ENCODE measurements around the gene TLK2. TPM values are rescaled to one million over a fixed set of nuclear protein-coding genes. Genes with fewer than 3 reads are reported as not detected.
A peak's percentile ranks its signal among the peaks of the same experiment; 100 is the strongest.

The TLK2 gene
- total RNA-seq, 3 donors from 2014 or later (not counting 1 experiment from before 2014, with no cell fraction given), result 63.8 to 77.2 (median 68.2) TPM

DNA sequence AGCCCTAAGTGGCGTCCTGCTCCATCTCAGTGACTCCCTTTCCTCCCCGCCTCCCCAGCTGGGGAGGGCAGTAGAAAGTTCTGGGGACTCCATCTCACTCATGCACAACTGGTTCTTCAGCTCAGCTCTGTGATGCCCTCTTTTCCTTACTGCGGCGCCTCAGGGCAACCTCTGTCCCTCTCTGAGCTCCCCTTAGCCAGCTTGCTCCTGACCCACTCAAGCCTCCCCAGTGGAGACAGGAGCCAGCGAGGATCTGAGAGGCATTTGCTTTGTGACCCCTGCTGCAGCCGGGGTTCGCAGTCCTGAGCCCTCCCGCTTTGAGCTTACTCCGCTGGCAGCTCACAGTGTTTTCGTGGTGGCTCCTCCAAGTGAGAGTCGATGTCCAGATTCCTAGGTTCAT lies 142.6 kb downstream of the TLK2 start:
- H3K9me3 Mint-ChIP-seq, result no peaks in the 10 kb centered on the region
- no peaks in the 10 kb centered on the region for H3K36me3 Mint-ChIP-seq
- peaks cover 2% of the 10 kb centered on the region for H3K36me3 ChIP-seq (ENCODE audit: control insufficient read depth, insufficient read depth, low read length)
- no peaks in the 10 kb centered on the region for H3K4me1 ChIP-seq (ENCODE audit: control insufficient read depth, insufficient read depth, low read length)
- no peak for DNase-seq
- intact Hi-C loops (cut with micrococcal nuclease), result no loop called here
- 93% methylated on average over 11 of the region's 11 CpGs for WGBS (ENCODE audit: insufficient coverage)
- H3K4me3 Mint-ChIP-seq, result no peak overlapping the region
- no peak for ATAC-seq
- H3K27ac Mint-ChIP-seq, result no peak overlapping the region
- no peaks in the 10 kb centered on the region for H3K9me3 ChIP-seq (ENCODE audit: control insufficient read depth, insufficient read depth, low read length)
- no peaks in the 10 kb centered on the region for H3K4me1 Mint-ChIP-seq
- no peak overlapping the region for H3K4me3 ChIP-seq (ENCODE audit: low read length)
- H3K27ac ChIP-seq (ENCODE audit: low read length), result no peak overlapping the region
- TF ChIP-seq, protein P1, sequence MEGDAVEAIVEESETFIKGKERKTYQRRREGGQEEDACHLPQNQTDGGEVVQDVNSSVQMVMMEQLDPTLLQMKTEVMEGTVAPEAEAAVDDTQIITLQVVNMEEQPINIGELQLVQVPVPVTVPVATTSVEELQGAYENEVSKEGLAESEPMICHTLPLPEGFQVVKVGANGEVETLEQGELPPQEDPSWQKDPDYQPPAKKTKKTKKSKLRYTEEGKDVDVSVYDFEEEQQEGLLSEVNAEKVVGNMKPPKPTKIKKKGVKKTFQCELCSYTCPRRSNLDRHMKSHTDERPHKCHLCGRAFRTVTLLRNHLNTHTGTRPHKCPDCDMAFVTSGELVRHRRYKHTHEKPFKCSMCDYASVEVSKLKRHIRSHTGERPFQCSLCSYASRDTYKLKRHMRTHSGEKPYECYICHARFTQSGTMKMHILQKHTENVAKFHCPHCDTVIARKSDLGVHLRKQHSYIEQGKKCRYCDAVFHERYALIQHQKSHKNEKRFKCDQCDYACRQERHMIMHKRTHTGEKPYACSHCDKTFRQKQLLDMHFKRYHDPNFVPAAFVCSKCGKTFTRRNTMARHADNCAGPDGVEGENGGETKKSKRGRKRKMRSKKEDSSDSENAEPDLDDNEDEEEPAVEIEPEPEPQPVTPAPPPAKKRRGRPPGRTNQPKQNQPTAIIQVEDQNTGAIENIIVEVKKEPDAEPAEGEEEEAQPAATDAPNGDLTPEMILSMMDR (IDR thresholded peaks at IDR 0.05), result no peak
- H3K27me3 ChIP-seq (ENCODE audit: control insufficient read depth, insufficient read depth, low read length), result no peaks in the 10 kb centered on the region
- peaks cover 0 to 4% of the 10 kb centered on the region in 2 donors for H3K27me3 Mint-ChIP-seq (ENCODE audit: low read depth in 2 of 2)

DNA sequence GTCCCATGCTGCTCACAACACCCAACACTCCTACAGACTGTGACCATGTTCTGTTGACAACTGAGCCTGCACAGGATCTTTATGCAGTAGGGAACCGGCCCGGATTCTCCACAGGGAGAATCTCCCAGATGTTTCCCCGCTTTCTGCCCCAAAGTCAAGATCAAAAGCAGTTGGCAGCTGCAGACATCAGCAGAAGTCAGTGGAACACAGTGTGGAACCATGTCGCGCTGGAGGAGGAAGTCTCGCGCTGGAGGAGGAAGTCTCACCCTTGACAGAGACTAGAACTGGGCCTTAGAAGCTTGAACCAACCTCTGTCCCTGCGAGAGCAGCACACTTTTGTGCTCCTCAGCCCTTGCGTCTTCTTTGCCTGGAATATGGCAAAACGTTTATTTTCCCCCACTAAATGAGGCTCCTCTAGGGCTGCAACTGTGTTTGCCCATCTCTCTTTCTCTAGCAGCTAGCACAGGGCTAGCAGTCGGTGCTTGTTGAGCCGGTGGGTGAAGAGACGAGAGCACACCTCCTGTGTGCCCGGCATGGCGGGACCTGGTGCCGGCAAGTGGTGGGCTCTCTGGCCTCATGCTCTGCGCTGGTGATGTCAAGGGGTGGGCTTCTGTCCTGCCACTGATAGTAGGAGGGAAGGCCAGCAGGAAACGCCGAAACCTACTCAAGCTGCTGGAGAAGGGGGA lies 146.7 kb downstream of the TLK2 start:
- Mint-ChIP-seq H3K4me3 (peak overlapping the region; percentile 62), H3K36me3 (no peaks in the 10 kb centered on the region), H3K4me1 (peaks cover 5 to 7% of the 10 kb centered on the region in 2 donors), H3K27ac (no peak overlapping the region), H3K27me3 (ENCODE audit: low read depth in 2 of 2) (peaks cover 21 to 23% of the 10 kb centered on the region in 2 donors), H3K9me3 (no peaks in the 10 kb centered on the region)
- H3K27me3 ChIP-seq (ENCODE audit: control insufficient read depth, insufficient read depth, low read length), result peaks cover 9% of the 10 kb centered on the region
- peaks cover 20% of the 10 kb centered on the region for H3K4me1 ChIP-seq (ENCODE audit: control insufficient read depth, insufficient read depth, low read length)
- WGBS (ENCODE audit: insufficient coverage), result 75% methylated on average over 19 of the region's 19 CpGs
- H3K36me3 ChIP-seq (ENCODE audit: control insufficient read depth, insufficient read depth, low read length), result no peaks in the 10 kb centered on the region
- ATAC-seq (no peak), DNase-seq (no peak)
- intact Hi-C loops (cut with micrococcal nuclease), result no loop called here
- TF ChIP-seq, protein P1 (IDR thresholded peaks at IDR 0.05), result no peak
- H3K4me3 ChIP-seq (ENCODE audit: low read length), result no peak overlapping the region
- H3K27ac ChIP-seq (ENCODE audit: low read length), result no peak overlapping the region
- H3K9me3 ChIP-seq (ENCODE audit: control insufficient read depth, insufficient read depth, low read length), result no peaks in the 10 kb centered on the region

DNA sequence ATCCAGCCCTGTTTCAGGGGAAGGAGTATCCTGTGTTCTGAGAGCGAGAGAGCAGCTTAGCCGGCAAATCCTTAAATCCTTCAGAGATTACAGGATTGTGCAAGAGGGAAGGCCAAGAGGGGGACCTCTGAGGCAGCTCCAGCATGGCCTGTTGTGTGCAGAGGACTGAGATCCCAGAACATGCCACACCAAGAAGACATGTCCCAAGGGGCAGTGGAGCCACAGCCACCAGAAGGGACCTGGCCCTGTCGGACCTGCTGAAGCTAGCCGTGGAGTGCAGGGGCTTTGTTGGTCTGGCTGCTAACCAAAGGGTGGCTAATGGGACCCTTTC lies 147.2 kb downstream of the TLK2 start:
- no peak for ATAC-seq
- no peaks in the 10 kb centered on the region for H3K9me3 Mint-ChIP-seq

More for the DNA sequence above, 147.2 kb downstream of the TLK2 start:
- Mint-ChIP-seq H3K4me1 (peaks cover 5 to 7% of the 10 kb centered on the region in 2 donors), H3K36me3 (no peaks in the 10 kb centered on the region), H3K27me3 (ENCODE audit: low read depth in 2 of 2) (peaks cover 23 to 24% of the 10 kb centered on the region in 2 donors), H3K27ac (no peak overlapping the region), H3K4me3 (peak overlapping the region; percentile 62)
- intact Hi-C loops (cut with micrococcal nuclease), result no loop called here
- H3K27ac ChIP-seq (ENCODE audit: low read length), result no peak overlapping the region
- H3K9me3 ChIP-seq (ENCODE audit: control insufficient read depth, insufficient read depth, low read length), result no peaks in the 10 kb centered on the region
- TF ChIP-seq, protein P1 (IDR thresholded peaks at IDR 0.05), result no peak
- peaks cover 9% of the 10 kb centered on the region for H3K27me3 ChIP-seq (ENCODE audit: control insufficient read depth, insufficient read depth, low read length)
- H3K4me3 ChIP-seq (ENCODE audit: low read length), result no peak overlapping the region
- WGBS (ENCODE audit: insufficient coverage), result 96% methylated on average over 4 of the region's 4 CpGs
- H3K4me1 ChIP-seq (ENCODE audit: control insufficient read depth, insufficient read depth, low read length), result peaks cover 20% of the 10 kb centered on the region
- no peaks in the 10 kb centered on the region for H3K36me3 ChIP-seq (ENCODE audit: control insufficient read depth, insufficient read depth, low read length)
- no peak for DNase-seq

Data from natural killer cell (primary cell).